Sigmoid colon (tissue), 4 donors: ENCODE results near the gene ALG12.

Experiments
- EP300 ChIP-seq, 4 donors: sonication (generic); formaldehyde crosslinking; IDR thresholded peaks; one replicate each; pipeline ENCODE4 v1.6.1; 2017; ENCODE audit warnings: antibody characterized with exemption in 4 of 4
- POLR2A ChIP-seq, 2 donors: fragments of 450-650 bp; IDR thresholded peaks; one replicate each; pipeline ENCODE4 v1.6.1; 2016; ENCODE audit warnings: antibody characterized with exemption in 2 of 2, mild to moderate bottlenecking in 2 of 2, moderate library complexity in 2 of 2
- TF ChIP-seq, protein P1 (sequence below), 4 experiments: fragments of 450-650 bp in 3 of 4; fragments of 200-600 bp in 1 of 4; IDR thresholded peaks; one replicate each; pipeline ENCODE4 v1.5.1; 2016 to 2019; ENCODE audit warnings: antibody characterized with exemption in 4 of 4, mild to moderate bottlenecking in 3 of 4, moderate library complexity in 2 of 4

DNA sequence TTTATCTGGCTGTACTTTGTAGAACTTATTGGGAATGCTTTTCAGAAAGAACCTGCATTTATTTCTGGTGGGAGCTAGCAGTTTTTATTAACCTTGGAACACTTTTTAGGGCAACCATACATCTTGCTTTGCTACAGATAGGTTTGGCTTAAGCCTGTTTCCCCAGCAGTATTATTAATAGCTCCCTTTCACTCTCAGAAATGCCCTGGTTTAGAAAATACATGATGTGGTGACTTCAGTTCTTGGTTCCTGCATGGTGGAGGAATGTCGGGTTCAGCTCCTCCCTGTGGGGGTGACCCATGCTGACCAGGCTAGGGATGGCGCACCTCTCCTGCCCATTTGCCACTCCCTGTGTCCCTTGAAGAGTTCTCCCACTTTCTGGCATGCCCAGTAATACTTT lies 36.4 kb downstream of the ALG12 start:
- TF ChIP-seq, protein P1, sequence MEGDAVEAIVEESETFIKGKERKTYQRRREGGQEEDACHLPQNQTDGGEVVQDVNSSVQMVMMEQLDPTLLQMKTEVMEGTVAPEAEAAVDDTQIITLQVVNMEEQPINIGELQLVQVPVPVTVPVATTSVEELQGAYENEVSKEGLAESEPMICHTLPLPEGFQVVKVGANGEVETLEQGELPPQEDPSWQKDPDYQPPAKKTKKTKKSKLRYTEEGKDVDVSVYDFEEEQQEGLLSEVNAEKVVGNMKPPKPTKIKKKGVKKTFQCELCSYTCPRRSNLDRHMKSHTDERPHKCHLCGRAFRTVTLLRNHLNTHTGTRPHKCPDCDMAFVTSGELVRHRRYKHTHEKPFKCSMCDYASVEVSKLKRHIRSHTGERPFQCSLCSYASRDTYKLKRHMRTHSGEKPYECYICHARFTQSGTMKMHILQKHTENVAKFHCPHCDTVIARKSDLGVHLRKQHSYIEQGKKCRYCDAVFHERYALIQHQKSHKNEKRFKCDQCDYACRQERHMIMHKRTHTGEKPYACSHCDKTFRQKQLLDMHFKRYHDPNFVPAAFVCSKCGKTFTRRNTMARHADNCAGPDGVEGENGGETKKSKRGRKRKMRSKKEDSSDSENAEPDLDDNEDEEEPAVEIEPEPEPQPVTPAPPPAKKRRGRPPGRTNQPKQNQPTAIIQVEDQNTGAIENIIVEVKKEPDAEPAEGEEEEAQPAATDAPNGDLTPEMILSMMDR (IDR thresholded peaks at IDR 0.05) = no peak
- TF ChIP-seq EP300 (IDR thresholded peaks at IDR 0.05) = no peak
- no peak for TF ChIP-seq POLR2A (IDR thresholded peaks at IDR 0.05)
